ENCODE data around the gene VTI1A. TPM values are rescaled to one million over a fixed set of nuclear protein-coding genes. Genes with fewer than 3 reads are reported as not detected.

Gene VTI1A
- total RNA-seq, 1 experiment from 2014 or later, result 22.0 TPM

GRCh38 chr10:112750427-112751167 lies 303.6 kb downstream of the VTI1A start:
- Histone ChIP-seq H4K20me1 (ENCODE audit: control insufficient read depth, insufficient read depth, insufficient read length) (no peaks in the 10 kb centered on the region), H3K27ac (ENCODE audit: insufficient read length, low read depth, low read length) (no peak overlapping the region), H4K8ac (replicated peaks; ENCODE audit: insufficient read length, low read depth, low read length) (no peak overlapping the region), H2BK5ac (ENCODE audit: insufficient read length, low read length) (no peak overlapping the region), H3K18ac (ENCODE audit: insufficient read length, low read depth, low read length) (no peak overlapping the region), H4K5ac (ENCODE audit: insufficient read length, low read depth, low read length) (no peak overlapping the region), H3K79me2 (ENCODE audit: insufficient read depth, low read length) (no peaks in the 10 kb centered on the region), H3K23ac (ENCODE audit: insufficient read length, low read depth, low read length) (no peak overlapping the region), H3K56ac (ENCODE audit: insufficient read length, low read depth, low read length) (no peak overlapping the region), H3K23me2 (ENCODE audit: insufficient read length, low read depth, low read length, poor library complexity, severe bottlenecking) (no peaks in the 10 kb centered on the region), H3K4ac (ENCODE audit: low read depth, low read length) (no peak overlapping the region), H3K79me1 (ENCODE audit: insufficient read depth, low read depth, low read length, poor library complexity, severe bottlenecking) (no peaks in the 10 kb centered on the region), H3K27me3 (ENCODE audit: insufficient read depth, low read length) (no peaks in the 10 kb centered on the region), H3K9ac (ENCODE audit: extremely low read depth, insufficient read length, low read length) (no peak overlapping the region), H2AK5ac (ENCODE audit: insufficient read length, low read length) (no peak overlapping the region), H3K9me3 (ENCODE audit: control insufficient read depth, low read depth, low read length) (no peaks in the 10 kb centered on the region), H2BK120ac (ENCODE audit: low read depth, low read length, poor library complexity, severe bottlenecking) (no peak overlapping the region), H3T11ph (ENCODE audit: low read length) (no peak overlapping the region), H2BK12ac (ENCODE audit: insufficient read length, low read depth, low read length) (no peak overlapping the region), H2BK15ac (ENCODE audit: low read depth, low read length) (no peak overlapping the region), H4K91ac (ENCODE audit: insufficient read length, low read depth, low read length) (no peak overlapping the region), H2AFZ (ENCODE audit: low read length) (no peak overlapping the region), H3K4me2 (ENCODE audit: insufficient read depth, insufficient read length, low read length) (no peak overlapping the region), H3K4me1 (ENCODE audit: insufficient read depth, low read length) (no peaks in the 10 kb centered on the region; the same call in 1 of the 2 replicates), H3K14ac (ENCODE audit: insufficient read depth, low read length) (no peak overlapping the region), H2BK20ac (ENCODE audit: low read depth, low read length, poor library complexity, severe bottlenecking) (no peak overlapping the region)
- H3K9me3 Mint-ChIP-seq, result no peaks in the 10 kb centered on the region
- H3K27me3 Mint-ChIP-seq (ENCODE audit: low read depth), result no peaks in the 10 kb centered on the region
- H3K4me1 Mint-ChIP-seq, result peaks cover 13 to 17% of the 10 kb centered on the region in 2 experiments
- DNase-seq, result no peak
- WGBS (ENCODE audit: extremely low coverage, insufficient read length, low lambda C conversion rate), result no CpG with 5 or more reads among the region's 6 CpGs
- peak overlapping the region in 1 of 3 experiments; percentile 51; a peak in 1 of 7 replicates for H3K27ac Mint-ChIP-seq
- no peaks in the 10 kb centered on the region for H3K36me3 Mint-ChIP-seq (ENCODE audit: insufficient read depth in 1 of 3, low read depth in 3 of 3)
- H3K4me3 Mint-ChIP-seq, result no peak overlapping the region
- TF ChIP-seq CTCF (conservative IDR thresholded peaks at IDR 0.05), result no peak

Data from H9 (cell line).